ENCODE data around the gene IL1RAP. TPM values are rescaled to one million over a fixed set of nuclear protein-coding genes. Genes with fewer than 3 reads are reported as not detected.

IL1RAP gene
- total and polyA plus RNA-seq, 2 experiments from 2014 or later = 17.5 to 32.3 TPM

DNA sequence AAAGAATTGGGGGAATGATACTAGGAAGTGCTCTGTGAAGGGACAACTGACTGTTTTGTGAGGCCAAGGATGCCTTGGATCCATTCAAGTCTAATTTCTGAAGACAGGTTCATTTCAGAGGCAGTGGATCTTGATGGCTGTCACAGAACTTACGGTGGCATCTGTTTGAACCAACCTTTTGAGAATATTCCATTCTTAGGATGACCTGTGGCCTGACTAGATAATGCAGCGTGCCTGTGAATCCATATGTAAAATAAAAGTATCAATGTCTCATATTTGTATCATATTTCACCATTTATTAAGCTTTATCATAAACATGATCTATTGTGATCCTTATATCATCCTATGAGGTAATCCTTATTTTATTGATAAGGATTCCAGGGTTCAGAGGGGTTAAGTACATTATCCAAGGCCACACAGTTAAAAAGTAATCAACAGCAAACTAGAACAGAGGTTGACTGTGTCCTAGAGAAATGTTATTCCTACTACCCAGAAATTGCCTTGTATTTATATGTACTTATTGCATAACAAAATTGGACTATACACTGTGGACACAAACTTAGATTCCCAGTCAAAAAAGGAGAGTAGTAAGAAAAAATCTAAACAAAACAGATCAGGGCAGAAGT lies 34.3 kb downstream of the IL1RAP start:
- Histone ChIP-seq H3K4me3 (no peak overlapping the region), H3K27ac (no peak overlapping the region), H3K4me1 (ENCODE audit: insufficient read depth) (no peaks in the 10 kb centered on the region), H3K27me3 (replicated peaks; ENCODE audit: insufficient read depth) (no peaks in the 10 kb centered on the region), H2AFZ (no peak overlapping the region), H3F3A (ENCODE audit: insufficient read depth) (no peaks in the 10 kb centered on the region), H3K4me2 (ENCODE audit: unreplicated experiment) (no peak overlapping the region), H3K9me2 (ENCODE audit: insufficient read depth) (no peaks in the 10 kb centered on the region), H3K9me3 (ENCODE audit: low read depth) (no peaks in the 10 kb centered on the region), H3K79me2 (ENCODE audit: insufficient read depth) (peaks cover 81% of the 10 kb centered on the region), H4K20me1 (ENCODE audit: insufficient read depth) (no peaks in the 10 kb centered on the region), H3K9ac (no peak overlapping the region), H3K36me3 (ENCODE audit: low read depth) (peaks cover 10% of the 10 kb centered on the region; the same call in 1 of the 2 replicates)
- 99 to 100% methylated on average over 2 of the region's 2 CpGs for WGBS, 2 experiments (ENCODE audit: low coverage in 1 of 2, low lambda C conversion rate in 2 of 2, missing lambda C conversion rate in 2 of 2)
- TF ChIP-seq EZH2phosphoT487 (IDR thresholded peaks at IDR 0.05; ENCODE audit: insufficient read depth, low read depth) (no peak), EZH2 (IDR thresholded peaks at IDR 0.05; ENCODE audit: insufficient read depth, poor library complexity, severe bottlenecking) (no peak)
- DNase-seq = no peak
- in situ Hi-C loops (cut with MboI) = no loop called here

DNA sequence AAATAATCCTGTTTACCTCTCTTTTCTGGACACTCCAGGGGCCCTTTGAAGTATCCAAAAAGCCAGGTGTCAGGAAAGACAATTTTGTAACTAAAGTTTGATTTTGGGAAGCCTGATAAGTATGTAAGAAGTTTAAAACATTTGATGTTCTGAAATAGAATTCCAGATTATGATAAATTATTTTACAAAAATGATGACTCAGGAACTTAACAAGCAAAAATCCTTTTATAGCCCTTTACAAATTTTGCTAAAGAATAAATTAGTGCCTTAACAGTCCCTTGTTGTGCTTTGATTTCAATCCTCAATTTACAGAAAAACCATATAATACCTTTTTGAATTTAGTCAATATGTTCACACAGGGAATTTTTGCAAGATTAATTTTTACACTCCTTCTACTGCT lies 38.1 kb downstream of the IL1RAP start:
- no peak overlapping the region for H3K27ac ChIP-seq
- H3K9ac ChIP-seq = no peak overlapping the region
- no peak overlapping the region for H3K4me3 ChIP-seq
- H3F3A ChIP-seq (ENCODE audit: insufficient read depth) = no peaks in the 10 kb centered on the region
- H3K36me3 ChIP-seq (ENCODE audit: low read depth) = peaks cover 12% of the 10 kb centered on the region; the same call in 1 of the 2 replicates
- no peaks in the 10 kb centered on the region for H4K20me1 ChIP-seq (ENCODE audit: insufficient read depth)
- no peaks in the 10 kb centered on the region for H3K4me1 ChIP-seq (ENCODE audit: insufficient read depth)
- in situ Hi-C loops (cut with MboI) = no loop called here
- H3K27me3 ChIP-seq (replicated peaks; ENCODE audit: insufficient read depth) = no peaks in the 10 kb centered on the region
- DNase-seq = no peak
- H3K9me3 ChIP-seq (ENCODE audit: low read depth) = no peaks in the 10 kb centered on the region
- TF ChIP-seq EZH2 (IDR thresholded peaks at IDR 0.05; ENCODE audit: insufficient read depth, poor library complexity, severe bottlenecking) = no peak
- TF ChIP-seq EZH2phosphoT487 (IDR thresholded peaks at IDR 0.05; ENCODE audit: insufficient read depth, low read depth) = no peak
- H3K79me2 ChIP-seq (ENCODE audit: insufficient read depth) = peaks cover 56% of the 10 kb centered on the region
- no peak overlapping the region for H2AFZ ChIP-seq
- H3K9me2 ChIP-seq (ENCODE audit: insufficient read depth) = no peaks in the 10 kb centered on the region
- H3K4me2 ChIP-seq (ENCODE audit: unreplicated experiment) = no peak overlapping the region

DNA sequence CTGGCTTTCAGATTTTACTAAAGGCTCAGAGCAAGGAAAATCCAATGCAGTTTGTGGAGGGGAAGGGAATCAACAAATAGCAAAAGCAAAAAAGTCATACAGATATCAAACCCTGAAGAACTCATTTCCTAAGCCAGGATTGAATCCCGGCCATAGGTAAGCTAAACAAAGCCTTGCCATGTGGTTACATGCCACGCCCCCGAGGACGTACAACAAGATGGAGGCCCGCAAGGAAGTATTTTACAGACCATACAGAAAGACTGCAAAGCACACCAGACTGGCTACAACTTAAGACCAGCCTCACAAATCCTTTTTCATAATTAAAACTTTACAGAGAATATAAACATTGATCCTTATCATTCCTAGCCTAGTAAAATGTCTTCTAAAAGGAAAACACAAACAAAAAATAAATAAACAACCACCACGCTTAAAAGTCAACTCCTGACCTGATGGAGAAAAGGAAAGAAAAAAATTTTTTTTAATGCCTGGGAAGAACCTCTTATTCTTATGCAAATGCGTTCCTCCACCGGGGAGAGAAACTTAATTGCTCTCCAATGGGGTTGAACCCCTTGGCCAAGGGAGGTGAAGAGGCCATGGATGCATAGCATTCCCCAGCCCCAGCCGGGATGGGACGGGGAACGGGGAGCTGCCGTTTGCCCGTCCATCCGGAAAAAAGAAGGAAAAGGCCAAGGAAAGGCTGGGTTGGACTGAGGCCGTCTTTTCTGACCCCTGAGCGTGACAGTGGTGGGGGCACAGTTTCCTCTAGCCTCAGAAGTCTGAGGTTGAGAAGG lies 39.3 kb downstream of the IL1RAP start:
- WGBS, 2 experiments (ENCODE audit: low coverage in 1 of 2, low lambda C conversion rate in 2 of 2, missing lambda C conversion rate in 2 of 2) = 92 to 97% methylated on average over 13 to 16 of the region's 16 CpGs

DNA sequence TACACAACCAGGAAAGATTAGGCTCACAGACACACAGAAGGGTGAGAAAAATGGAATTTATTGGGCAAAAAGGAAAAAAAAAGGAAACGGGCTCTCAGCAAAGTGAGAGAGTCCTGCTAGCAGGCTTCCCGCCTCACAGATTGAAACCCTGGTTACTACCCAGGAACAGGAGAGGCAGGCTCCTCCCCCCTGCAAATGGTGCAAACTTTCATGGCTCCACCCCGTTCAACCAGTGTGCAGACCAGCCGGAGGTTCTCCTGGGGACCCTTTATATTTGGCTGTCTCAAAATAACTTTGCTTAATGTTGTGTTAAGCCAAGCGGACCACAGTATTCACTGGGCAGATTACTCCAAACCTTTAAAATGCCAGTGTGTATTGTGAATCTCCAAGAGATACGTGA lies 40.3 kb downstream of the IL1RAP start:
- 80 to 82% methylated on average over 6 of the region's 6 CpGs for WGBS, 2 experiments (ENCODE audit: low coverage in 1 of 2, low lambda C conversion rate in 2 of 2, missing lambda C conversion rate in 2 of 2)
- Histone ChIP-seq H3K27ac (no peak overlapping the region), H3K9me3 (ENCODE audit: low read depth) (no peaks in the 10 kb centered on the region), H3K9ac (no peak overlapping the region), H3K36me3 (ENCODE audit: low read depth) (peaks cover 13% of the 10 kb centered on the region; the same call in 1 of the 2 replicates), H2AFZ (no peak overlapping the region), H3K27me3 (replicated peaks; ENCODE audit: insufficient read depth) (no peaks in the 10 kb centered on the region), H3K4me3 (no peak overlapping the region), H4K20me1 (ENCODE audit: insufficient read depth) (no peaks in the 10 kb centered on the region), H3K79me2 (ENCODE audit: insufficient read depth) (peaks cover 51% of the 10 kb centered on the region), H3K4me2 (ENCODE audit: unreplicated experiment) (no peak overlapping the region), H3K9me2 (ENCODE audit: insufficient read depth) (no peaks in the 10 kb centered on the region), H3F3A (ENCODE audit: insufficient read depth) (no peaks in the 10 kb centered on the region), H3K4me1 (ENCODE audit: insufficient read depth) (no peaks in the 10 kb centered on the region)
- in situ Hi-C loops (cut with MboI) = no loop called here
- no peak for TF ChIP-seq EZH2phosphoT487 (IDR thresholded peaks at IDR 0.05; ENCODE audit: insufficient read depth, low read depth)
- no peak for TF ChIP-seq EZH2 (IDR thresholded peaks at IDR 0.05; ENCODE audit: insufficient read depth, poor library complexity, severe bottlenecking)
- no peak for DNase-seq

More for the DNA sequence above, 39.3 kb downstream of the IL1RAP start:
- H3K27me3 ChIP-seq (replicated peaks; ENCODE audit: insufficient read depth) = no peaks in the 10 kb centered on the region
- no peak overlapping the region for H3K27ac ChIP-seq
- no peak overlapping the region for H3K9ac ChIP-seq
- in situ Hi-C loops (cut with MboI) = no loop called here
- H2AFZ ChIP-seq = no peak overlapping the region
- H3K4me1 ChIP-seq (ENCODE audit: insufficient read depth) = no peaks in the 10 kb centered on the region
- no peak overlapping the region for H3K4me2 ChIP-seq (ENCODE audit: unreplicated experiment)
- H3K36me3 ChIP-seq (ENCODE audit: low read depth) = peaks cover 12% of the 10 kb centered on the region; the same call in 1 of the 2 replicates
- no peak overlapping the region for H3K4me3 ChIP-seq
- no peaks in the 10 kb centered on the region for H3K9me3 ChIP-seq (ENCODE audit: low read depth)
- H3K9me2 ChIP-seq (ENCODE audit: insufficient read depth) = no peaks in the 10 kb centered on the region
- H3F3A ChIP-seq (ENCODE audit: insufficient read depth) = no peaks in the 10 kb centered on the region
- no peak for TF ChIP-seq EZH2phosphoT487 (IDR thresholded peaks at IDR 0.05; ENCODE audit: insufficient read depth, low read depth)
- TF ChIP-seq EZH2 (IDR thresholded peaks at IDR 0.05; ENCODE audit: insufficient read depth, poor library complexity, severe bottlenecking) = no peak
- H4K20me1 ChIP-seq (ENCODE audit: insufficient read depth) = no peaks in the 10 kb centered on the region
- peaks cover 51% of the 10 kb centered on the region for H3K79me2 ChIP-seq (ENCODE audit: insufficient read depth)
- DNase-seq = no peak

Measured in GM23248 (cell line).